Kidney (tissue), 14 donors: ENCODE results near the gene NDUFA11. TPM values are rescaled to one million over a fixed set of nuclear protein-coding genes. Genes with fewer than 3 reads are reported as not detected.

Experiments
- DNase-seq, 5 donors: peaks; one replicate each; pipeline ENCODE4 v3.0.0-alpha.2; 2013 to 2020
- FAIRE-seq: peaks from 2 replicates; lab custom pipeline; 2012; peaks lifted over from hg19 to GRCh38; lab: Jason Lieb, UNC
- H3K27ac ChIP-seq, 2 donors: one replicate each; pipeline ENCODE4 v1.7.0; 2013; ENCODE audit warnings: low read depth in 2 of 2, low read length in 2 of 2, inconsistent platforms in 1 of 2
- H3K27me3 ChIP-seq: one replicate; pipeline ENCODE4 v1.7.1; 2013; ENCODE audit warnings: low read length, inconsistent platforms; ENCODE audit not compliant: control insufficient read depth, insufficient read depth
- H3K36me3 ChIP-seq, 3 donors: one replicate each; pipeline versions ENCODE4 v1.7.0 to v1.7.1; 2013; ENCODE audit warnings: low read length in 3 of 3, control low read depth in 1 of 3, inconsistent platforms in 1 of 3; ENCODE audit not compliant: insufficient read depth in 3 of 3, control insufficient read depth in 2 of 3
- H3K4me1 ChIP-seq, 3 donors: one replicate each; pipeline versions ENCODE4 v1.7.0 to v1.7.1; 2013; ENCODE audit warnings: low read length in 3 of 3, inconsistent platforms in 1 of 3, low read depth in 1 of 3; ENCODE audit not compliant: control insufficient read depth in 2 of 3, insufficient read depth in 2 of 3
- H3K4me3 ChIP-seq, 3 donors: one replicate each; pipeline versions ENCODE4 v1.7.0 to v1.8.1; 2013; ENCODE audit warnings: low read length in 3 of 3, control low read depth in 1 of 3, inconsistent platforms in 1 of 3
- H3K9ac ChIP-seq, 3 donors: one replicate each; pipeline versions ENCODE4 v1.7.0 to v1.7.1; 2013; ENCODE audit warnings: low read length in 3 of 3, control low read depth in 1 of 3, inconsistent platforms in 1 of 3
- H3K9me3 ChIP-seq, 3 donors: one replicate each; pipeline versions ENCODE4 v1.7.0 to v1.7.1; 2013; ENCODE audit warnings: low read length in 3 of 3, control low read depth in 1 of 3, inconsistent platforms in 1 of 3; ENCODE audit not compliant: control insufficient read depth in 2 of 3, insufficient read depth in 1 of 3
- CTCF ChIP-seq: IDR thresholded peaks from 3 replicates; pipeline ENCODE4 v1.5.1; 2012; ENCODE audit warnings: mild to moderate bottlenecking, moderate library complexity, borderline replicate concordance; ENCODE audit not compliant: insufficient read depth; ENCODE audit errors: extremely low read depth
- intact Hi-C: fragments of 100-400 bp; cut with DNase I; formaldehyde crosslinking; loops from one replicate; pipeline ENCODE4 v1.11.1; 2022
- polyA plus RNA-seq: library from polyadenylated mRNA; stranded (reverse); fragments of 350-450 nt; fragmentation: Illumina TruSeq; extraction: RNeasy Lipid Tissue Mini Kit (QIAGEN cat#74804); gene quantifications from one replicate; pipeline ENCODE4 v1.2.3, GENCODE V29; 2014; ENCODE audit warnings: low read depth, low replicate concordance; ENCODE audit not compliant: insufficient read depth
- total RNA-seq: library from RNA; stranded (reverse); fragmentation: NEBNext Ultra II Directional; extraction: Animal tissue kit (Norgen Biotek cat#: 25700); gene quantifications from one replicate; pipeline ENCODE4 v1.2.1, GENCODE V29; 2021
- donor health status: control.
- donor health status: control.
- donor health status: control.
- donor health status: control.
- donor health status: control.
- donor health status: DM: yes; HTN: yes; CAD: no.
- donor health status: Normal renal cell carcinoma (clear cell type).

The NDUFA11 gene
- total and polyA plus RNA-seq, 2 donors from 2014 or later: 200 to 763 TPM

GRCh38 chr19:5943623-5944022 lies 40.0 kb upstream of the NDUFA11 start:
- no peaks in the 10 kb centered on the region for H3K9me3 ChIP-seq
- no peak for TF ChIP-seq CTCF
- H3K36me3 ChIP-seq: peaks cover 0 to 13% (median 10%) of the 10 kb centered on the region in 3 donors
- H3K27me3 ChIP-seq: no peaks in the 10 kb centered on the region
- no peak overlapping the region for H3K27ac ChIP-seq
- H3K4me1 ChIP-seq: peaks cover 0 to 5% (median 3%) of the 10 kb centered on the region in 3 donors
- intact Hi-C loops: no loop called here
- no peak for FAIRE-seq
- DNase-seq: no peak
- no peak overlapping the region for H3K9ac ChIP-seq
- H3K4me3 ChIP-seq: no peak overlapping the region

GRCh38 chr19:5943045-5943444 lies 39.5 kb upstream of the NDUFA11 start:
- peaks cover 0 to 5% (median 3%) of the 10 kb centered on the region in 3 donors for H3K4me1 ChIP-seq
- no peak overlapping the region for H3K4me3 ChIP-seq
- H3K27me3 ChIP-seq: no peaks in the 10 kb centered on the region
- intact Hi-C loops: no loop called here
- H3K36me3 ChIP-seq: peaks cover 0 to 13% (median 10%) of the 10 kb centered on the region in 3 donors
- DNase-seq (peak in 1 of 5 donors; percentile 48), FAIRE-seq (no peak)
- no peak overlapping the region for H3K27ac ChIP-seq
- no peak for TF ChIP-seq CTCF
- no peaks in the 10 kb centered on the region for H3K9me3 ChIP-seq
- no peak overlapping the region for H3K9ac ChIP-seq

GRCh38 chr19:5941673-5942072 lies 38.1 kb upstream of the NDUFA11 start:
- Histone ChIP-seq H3K4me3 (no peak overlapping the region), H3K4me1 (peaks cover 0 to 5% (median 0%) of the 10 kb centered on the region in 3 donors), H3K9ac (no peak overlapping the region), H3K27me3 (no peaks in the 10 kb centered on the region), H3K36me3 (peaks cover 0 to 13% (median 10%) of the 10 kb centered on the region in 3 donors), H3K27ac (no peak overlapping the region), H3K9me3 (no peaks in the 10 kb centered on the region)
- FAIRE-seq (no peak), DNase-seq (no peak)
- intact Hi-C loops: no loop called here
- no peak for TF ChIP-seq CTCF
